Measurements from ENCODE around the gene BMP8B.

BMP8B gene

DNA sequence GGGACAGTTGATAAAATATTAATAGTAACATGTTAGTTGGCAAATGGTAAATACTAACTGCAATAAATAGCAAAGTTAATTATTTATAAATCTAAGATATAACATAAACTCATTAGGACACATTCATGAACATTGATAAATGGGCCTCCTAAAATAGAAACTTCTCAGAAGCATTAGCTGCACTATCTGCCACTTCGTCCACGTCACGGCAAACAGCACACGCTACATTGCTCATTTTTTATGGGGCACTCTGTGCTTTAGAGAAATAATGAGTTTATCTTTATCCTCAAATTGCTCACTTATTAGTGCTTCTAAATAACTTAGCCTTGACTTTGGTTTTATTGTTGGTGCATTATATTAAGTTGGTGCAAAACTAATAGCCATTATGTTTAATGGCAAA, 81.2 kb downstream of the BMP8B start:
- no peaks in the 10 kb centered on the region for H3K4me1 Mint-ChIP-seq

More for the DNA sequence above, 81.2 kb downstream of the BMP8B start:
- ATAC-seq = no peak
- Mint-ChIP-seq H3K27me3 (no peaks in the 10 kb centered on the region), H3K9me3 (no peaks in the 10 kb centered on the region), H3K27ac (no peak overlapping the region), H3K4me3 (no peak overlapping the region), H3K36me3 (no peaks in the 10 kb centered on the region)

Data from stimulated activated memory B cell treated with anti-CD40 and anti-IgM and Interleukin-4, amounts not matched to agents 10 μg/mL and 1 μg/mL and 100 μg/mL, for 72 hours (primary cell).